GM18526 (cell line): ENCODE data around the gene DNAH14.

ENCODE experiments used
- POLR2A ChIP-seq: IDR thresholded peaks from 3 replicates; pipeline ENCODE4 v1.6.1; 2011; ENCODE audit not compliant: insufficient read length; ENCODE audit errors: extremely low read depth

DNAH14 gene

DNA sequence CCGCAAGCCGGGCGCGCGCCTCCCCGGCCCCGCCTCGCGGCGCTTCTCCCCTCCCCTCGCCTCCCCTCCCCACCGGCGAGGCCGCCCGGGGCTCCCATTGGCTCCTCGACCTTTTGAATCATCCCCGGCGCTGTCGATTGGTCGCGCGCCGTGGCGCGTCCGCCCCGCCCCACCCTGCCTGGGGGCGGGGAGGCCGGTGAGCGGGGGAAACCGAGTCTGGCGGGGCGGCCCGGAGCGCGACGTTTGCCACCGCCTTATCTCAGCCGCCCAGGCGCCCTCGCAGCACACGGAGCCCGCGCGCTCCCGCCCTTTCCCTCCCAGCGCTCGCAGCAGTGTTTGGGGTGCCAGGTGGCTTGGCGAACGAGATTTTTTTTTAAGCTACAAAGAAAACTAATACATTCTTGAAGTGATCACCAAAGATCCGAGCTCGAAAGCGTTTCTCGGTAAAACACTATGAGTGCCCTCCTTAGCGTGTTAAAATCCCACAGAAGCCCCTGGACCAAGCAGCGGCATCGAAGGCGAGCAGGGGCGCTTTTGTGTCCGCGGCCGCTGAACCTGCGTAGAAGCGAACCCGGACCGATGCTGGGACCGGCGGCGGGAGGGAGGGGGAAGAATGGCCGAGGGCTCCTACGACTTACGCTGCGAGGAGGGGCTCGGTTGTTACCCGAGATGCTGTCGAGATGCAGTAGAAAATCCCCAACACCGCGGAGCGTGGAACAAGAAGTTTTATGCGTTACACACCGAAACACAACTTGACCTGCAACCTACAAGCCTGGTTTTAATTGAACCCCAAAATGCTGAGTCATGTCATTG lies 498.8 kb downstream of the DNAH14 start:
- TF ChIP-seq POLR2A: peak; percentile 89

DNA sequence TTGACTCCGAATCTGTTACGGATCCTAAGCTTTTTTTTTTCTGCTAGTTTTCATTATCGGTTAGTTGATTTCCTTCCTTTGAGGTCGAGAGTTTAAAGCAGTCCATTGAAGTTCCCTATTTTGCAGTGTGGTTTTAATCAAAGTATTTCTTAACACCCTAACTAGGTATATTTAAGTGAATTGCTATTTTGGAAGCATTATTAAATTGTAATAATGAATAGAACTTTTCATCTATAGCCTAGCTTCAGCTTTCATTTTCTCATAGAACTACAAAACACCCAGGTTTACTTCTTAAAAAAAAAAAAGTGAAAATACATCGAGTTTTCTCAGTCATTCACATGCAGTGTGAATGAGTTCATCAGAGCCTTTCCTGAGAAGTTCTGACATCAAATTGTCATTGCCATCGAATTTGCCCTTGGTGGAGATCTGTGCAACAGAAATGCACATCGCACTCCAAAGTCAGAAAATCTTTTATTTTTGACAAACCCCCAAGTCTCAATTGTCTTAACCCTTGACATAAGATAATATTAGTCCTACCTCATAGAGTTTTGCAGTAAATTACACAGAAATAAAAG lies 499.5 kb downstream of the DNAH14 start:
- no peak for TF ChIP-seq POLR2A

DNA sequence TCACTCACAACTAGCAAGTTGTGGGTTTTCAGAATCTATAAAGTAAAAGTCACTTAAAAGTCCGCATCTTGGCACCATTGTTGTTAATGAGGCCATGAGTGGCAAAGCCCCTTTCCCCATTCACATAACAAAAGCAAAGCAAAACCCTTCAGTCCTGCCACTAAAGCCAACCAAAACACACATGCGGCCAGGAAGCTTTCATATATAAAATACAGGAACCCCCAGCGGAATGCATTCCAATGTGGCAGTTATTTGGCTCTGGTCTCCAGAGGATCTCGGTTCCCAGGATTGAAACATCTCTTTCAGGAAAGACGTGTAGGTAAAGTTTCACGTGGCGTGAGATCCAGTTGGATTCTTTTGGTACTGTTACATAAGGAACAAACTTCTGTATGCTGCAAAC lies 500.8 kb downstream of the DNAH14 start:
- no peak for TF ChIP-seq POLR2A

DNA sequence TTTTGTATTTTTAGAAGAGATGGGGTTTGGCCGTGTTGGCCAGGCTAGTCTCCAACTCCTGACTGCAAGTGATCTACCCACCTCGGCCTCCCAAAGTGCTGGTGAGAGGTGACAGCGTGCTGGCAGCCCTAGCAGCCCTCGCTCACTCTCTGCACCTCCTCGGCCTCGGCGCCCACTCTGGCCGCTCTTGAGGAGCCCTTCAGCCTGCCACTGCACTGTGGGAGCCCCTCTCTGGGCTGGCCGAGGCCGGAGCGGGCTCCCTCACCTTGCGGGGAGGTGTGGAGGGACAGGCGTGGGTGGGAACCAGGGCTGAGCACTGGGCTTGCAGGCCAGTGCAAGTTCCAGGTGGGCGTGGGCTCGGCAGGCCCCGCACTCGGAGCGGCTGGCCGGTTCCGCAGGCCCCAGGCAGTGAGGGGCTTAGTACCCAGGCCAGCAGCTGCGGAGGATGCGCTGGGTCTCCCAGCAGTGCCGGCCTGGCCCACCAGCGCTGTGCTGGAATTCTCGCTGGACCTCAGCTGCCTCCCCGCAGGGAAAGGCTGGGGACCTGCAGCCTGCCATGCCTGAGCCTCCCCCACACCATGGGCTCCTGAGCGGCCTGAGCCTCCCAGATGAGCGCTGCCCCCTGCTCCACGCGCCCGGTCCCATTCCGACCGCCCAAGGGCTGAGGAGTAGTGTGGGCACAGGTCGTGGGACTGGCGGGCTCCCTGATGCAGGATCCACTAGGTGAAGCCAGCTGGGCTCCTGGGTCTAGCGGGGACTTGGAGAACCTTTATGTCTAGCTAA lies 501.8 kb downstream of the DNAH14 start:
- no peak for TF ChIP-seq POLR2A

DNA sequence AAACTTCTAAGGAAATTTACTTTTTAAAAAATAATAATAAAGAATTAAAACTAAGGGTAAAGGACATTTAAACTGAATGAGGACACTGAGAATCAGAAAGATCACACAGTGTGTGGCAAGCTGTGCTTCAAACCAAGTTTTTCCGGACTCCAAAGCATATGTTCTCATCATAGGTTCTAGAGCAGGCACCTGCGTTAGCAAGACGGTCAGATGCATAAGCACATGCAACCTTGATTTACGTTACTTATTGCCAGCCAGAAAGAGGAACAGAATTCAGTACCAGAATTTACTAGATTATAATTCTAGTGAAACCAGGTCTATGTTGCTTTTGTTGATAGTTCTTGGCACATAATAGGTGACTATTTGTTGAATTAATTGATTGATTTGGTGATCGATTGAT lies 504.6 kb downstream of the DNAH14 start:
- no peak for TF ChIP-seq POLR2A

DNA sequence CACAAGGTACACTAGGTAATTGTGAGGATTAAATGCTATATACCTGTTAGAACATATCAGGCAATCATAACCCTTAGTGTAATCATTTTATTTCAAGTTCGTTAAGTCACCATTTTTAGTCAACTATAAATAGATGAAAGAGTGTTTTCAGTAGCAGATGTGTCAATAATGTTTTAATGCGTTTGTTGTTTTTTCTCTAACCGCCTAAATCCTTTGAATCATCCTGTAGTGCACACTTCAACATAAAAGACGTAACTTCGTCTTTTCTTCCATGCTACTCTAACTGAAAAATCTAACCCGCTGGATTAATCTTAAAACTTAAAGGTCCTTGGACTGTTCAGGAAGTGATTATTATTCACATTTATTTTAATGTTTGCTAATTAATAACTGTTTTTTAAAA lies 505.6 kb downstream of the DNAH14 start:
- TF ChIP-seq POLR2A: no peak

DNA sequence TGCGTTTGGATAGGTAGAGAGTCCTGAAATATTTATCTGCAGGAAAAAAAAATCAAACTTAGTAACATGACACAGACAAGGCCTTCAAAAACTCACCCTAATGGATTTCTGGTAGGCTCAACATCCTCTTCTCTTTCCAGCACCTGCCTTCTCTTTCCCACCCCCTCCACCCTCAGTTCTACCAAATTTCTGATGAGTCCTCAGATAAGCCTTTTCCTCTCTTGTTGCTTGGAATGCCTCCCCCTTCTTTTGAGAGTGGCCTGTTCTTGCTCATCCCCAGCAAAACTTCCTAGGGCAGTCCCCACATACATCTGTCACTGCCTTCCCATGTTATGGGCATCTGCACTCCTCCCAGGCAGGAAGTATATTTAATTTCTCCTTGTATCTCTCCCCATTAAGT lies 506.0 kb downstream of the DNAH14 start:
- TF ChIP-seq POLR2A: no peak

DNA sequence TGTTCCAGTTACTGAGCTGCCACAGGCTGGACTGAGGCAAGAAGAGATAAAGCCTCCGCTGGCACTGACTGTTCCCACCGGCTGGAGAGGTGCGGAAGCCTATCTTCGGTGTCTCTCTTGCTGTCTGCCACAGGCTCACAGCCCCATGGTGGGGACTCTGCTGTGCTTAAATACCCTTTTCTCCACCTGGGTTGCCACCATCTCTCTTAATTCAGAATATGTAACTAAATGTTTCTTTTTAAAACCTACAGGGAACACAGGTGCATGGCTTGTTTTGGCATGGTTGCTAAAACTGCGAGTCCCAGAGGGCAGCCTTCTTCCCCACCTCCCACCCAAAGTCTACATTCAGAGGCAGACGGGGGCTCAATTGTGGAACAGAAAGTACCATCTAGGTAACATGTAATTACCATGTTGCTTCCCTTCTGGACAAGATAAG lies 506.5 kb downstream of the DNAH14 start:
- peak; percentile 89 for TF ChIP-seq POLR2A

DNA sequence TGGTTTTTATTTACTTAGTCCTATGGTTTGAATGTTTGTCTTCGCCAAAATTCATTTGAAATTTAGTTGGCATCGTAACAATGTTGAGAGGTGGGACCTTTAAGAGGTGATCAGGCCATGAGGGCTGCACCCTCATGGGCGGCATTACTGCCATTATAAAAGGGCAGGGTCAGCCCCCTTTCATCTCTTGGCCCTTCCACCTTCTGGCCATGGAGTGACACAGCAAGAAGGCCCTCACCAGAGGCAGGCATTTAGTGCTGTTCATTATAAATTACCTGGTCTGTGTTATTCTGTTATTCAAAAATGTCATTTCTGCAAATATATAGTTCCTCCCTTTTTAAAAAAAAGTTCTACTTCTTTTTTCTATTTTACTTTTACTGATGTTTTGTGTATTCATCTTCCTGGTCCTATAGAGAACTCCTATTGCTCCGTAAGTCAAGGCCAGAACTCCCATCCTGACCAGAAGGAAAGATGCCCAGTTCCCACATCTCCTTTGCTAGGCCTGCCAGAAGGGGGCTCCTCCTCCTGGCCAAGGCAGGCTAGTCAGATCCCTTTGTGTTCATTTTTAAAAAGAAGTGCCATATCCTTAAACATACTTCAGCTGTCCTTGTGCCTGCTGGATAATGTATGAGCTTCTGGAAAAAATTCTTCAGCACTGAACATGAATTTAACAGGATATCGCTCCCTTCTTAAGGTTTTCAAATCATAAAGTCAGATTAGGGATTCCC lies 508.4 kb downstream of the DNAH14 start:
- no peak for TF ChIP-seq POLR2A

DNA sequence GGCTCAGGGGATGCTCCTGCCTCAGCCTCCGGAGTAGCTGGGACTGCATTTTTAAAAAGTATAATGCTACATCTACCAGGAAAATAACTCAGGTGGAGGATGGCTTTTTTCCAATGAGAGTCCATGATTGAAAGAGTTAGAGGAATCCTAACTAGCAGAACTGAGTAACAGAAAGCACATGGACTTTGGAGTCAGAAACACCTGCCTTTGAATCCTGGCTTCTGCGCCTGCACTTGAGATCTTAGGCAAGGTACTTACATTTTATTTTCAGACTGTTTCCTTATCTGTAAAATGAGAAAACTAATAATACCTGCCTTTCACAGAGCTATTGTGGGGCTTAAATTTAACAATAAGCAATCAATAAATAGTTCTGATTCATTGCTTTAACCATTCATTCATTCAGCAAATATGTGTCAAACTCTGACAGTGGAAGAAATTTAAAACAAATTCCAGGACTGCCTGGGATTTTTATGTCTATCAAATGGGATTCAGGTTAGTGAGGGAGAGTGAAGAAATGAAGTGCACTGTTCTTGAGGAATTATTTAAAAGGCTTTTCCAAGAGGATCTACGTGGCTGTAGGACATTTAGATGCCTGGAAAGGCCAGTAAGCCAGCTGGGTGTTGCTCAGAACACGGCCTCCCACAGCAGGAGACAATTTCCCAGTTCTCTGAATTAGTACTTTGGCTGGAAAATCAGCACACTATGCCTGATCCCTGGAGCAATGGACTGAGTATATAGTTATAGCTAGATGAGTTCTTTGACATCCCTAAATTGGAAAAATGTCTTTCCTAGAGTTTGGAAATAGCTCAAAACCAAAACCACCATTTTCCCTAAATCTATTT lies 511.1 kb downstream of the DNAH14 start:
- no peak for TF ChIP-seq POLR2A

DNA sequence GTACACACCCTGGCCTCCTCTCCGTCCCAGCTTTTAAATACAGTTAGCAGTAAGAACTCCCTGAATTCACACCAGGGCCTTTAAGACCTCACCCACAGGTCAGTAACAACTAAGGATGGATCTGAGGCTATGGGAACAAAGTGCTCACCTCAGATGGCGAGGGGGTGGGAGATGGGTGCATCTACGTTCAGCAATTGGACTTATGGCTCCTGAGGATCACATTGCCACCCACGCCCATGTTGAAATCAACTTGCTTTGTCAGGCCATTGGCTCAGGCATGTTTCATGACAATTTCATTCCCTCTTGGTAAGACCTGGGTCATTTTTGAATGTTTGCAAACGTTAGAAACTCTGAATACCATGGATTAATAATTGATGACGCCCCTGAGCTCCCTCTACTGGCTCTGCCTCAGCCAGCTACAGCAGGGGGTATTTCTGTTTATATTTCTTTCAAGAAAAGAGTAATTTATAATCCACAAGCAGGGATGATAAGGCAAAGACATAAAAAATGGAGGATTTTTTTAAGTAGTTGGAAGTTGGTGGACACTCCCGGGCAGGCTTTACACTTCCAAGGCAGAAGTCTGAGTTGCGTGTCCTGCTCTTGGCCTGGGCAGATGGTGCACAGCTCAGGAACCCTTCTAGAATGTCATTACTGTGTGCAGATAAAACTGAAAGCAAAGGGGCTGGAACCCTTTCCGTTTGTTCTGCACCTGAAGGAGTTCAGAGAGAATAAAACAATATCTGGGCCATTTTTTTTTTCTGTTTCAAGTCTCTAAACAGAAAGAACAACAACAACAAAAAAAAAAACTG lies 512.0 kb downstream of the DNAH14 start:
- TF ChIP-seq POLR2A: no peak

DNA sequence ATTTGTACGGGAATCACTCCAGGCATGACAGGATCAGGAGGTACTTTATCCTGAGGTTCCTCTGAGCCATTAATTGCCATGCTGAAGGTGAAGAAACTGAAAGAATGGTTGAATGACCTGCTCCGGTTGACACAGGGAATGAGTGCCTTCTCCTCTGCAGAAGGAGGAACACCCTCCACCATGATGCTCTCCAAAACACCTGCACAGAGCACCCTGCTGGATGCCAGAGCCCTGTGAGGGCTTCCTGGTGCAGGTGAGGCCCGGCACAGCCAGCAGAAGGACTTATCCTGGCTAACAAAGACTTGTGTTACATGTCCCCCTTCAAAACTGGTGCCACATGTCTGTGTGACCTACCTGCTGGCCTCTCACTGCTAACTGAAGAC lies 512.6 kb downstream of the DNAH14 start:
- no peak for TF ChIP-seq POLR2A

DNA sequence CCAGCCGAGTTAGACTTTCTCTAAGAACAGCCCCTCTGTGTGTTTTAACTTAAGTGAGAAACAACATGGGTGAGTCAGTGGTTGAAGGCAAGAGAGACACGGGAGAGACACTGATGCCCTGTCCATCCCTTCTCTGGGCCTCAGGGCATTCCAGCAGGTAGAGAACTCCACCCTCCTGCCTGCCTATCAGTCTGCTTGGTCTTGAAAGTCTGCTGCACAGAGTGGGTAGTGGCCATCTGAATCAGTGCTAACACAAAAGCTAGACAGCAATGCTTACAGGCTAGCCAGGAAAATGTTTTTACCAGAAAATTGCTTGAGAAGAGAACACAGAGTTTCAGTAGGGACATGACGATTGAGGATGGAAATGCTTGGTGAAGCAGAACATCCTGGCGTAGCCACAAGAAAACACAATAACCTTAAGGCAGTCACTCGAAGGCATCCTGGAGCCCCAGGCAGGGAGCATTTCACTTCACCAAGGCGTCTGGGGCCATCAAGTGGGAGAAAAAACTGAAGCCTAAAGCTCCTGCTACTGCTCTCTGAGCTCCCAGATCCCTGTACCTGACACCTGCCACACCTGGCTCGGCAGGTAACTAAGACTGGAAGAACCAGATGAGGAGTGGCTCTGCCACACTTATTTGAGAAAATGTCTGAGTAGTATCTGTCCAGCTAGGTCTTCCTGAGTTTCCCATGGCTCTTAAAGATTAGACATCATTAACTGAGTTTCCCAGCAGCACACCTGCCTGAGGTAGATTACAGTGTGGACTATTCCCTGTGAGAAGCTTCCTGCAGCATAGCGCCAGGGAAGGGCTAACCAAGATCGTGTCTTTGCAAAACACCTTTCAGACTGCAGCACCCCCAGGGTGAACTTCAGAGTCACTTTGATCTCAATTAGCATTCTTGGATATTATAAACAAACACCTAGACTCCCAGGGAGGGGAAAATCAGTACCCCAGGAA lies 516.4 kb downstream of the DNAH14 start:
- no peak for TF ChIP-seq POLR2A
